ENCODE measurements around the gene SEC63.

The SEC63 gene

GRCh38 chr6:107981695-107982094, 23.7 kb upstream of the SEC63 start:
- no peak for TF ChIP-seq TAF1 (IDR thresholded peaks at IDR 0.05; ENCODE audit: borderline replicate concordance, insufficient read depth, low read length)
- TF ChIP-seq POLR2AphosphoS5 (IDR thresholded peaks at IDR 0.05; ENCODE audit: low read depth, low read length): no peak
- TF ChIP-seq SIN3A (IDR thresholded peaks at IDR 0.05; ENCODE audit: borderline replicate concordance, insufficient read depth, low read length): no peak
- TF ChIP-seq FOXP2 (optimal IDR thresholded peaks at IDR 0.05; ENCODE audit: borderline replicate concordance, extremely low read depth, extremely low read length, insufficient read depth): no peak
- TF ChIP-seq REST (IDR thresholded peaks at IDR 0.05; ENCODE audit: insufficient read depth in 1 of 2, low read depth in 2 of 2, low read length in 2 of 2): no peak

- TF ChIP-seq SIN3A (IDR thresholded peaks at IDR 0.05; ENCODE audit: borderline replicate concordance, insufficient read depth, low read length) (no peak), REST (IDR thresholded peaks at IDR 0.05; ENCODE audit: insufficient read depth in 1 of 2, low read depth in 2 of 2, low read length in 2 of 2) (no peak), FOXP2 (optimal IDR thresholded peaks at IDR 0.05; ENCODE audit: borderline replicate concordance, extremely low read depth, extremely low read length, insufficient read depth) (no peak), POLR2AphosphoS5 (IDR thresholded peaks at IDR 0.05; ENCODE audit: low read depth, low read length) (no peak), TAF1 (IDR thresholded peaks at IDR 0.05; ENCODE audit: borderline replicate concordance, insufficient read depth, low read length) (no peak)
Observed at GRCh38 chr6:107977283-107977682, 19.3 kb upstream of the SEC63 start.

GRCh38 chr6:107976155-107976783, 18.3 kb upstream of the SEC63 start:
- TF ChIP-seq SIN3A (IDR thresholded peaks at IDR 0.05; ENCODE audit: borderline replicate concordance, insufficient read depth, low read length): no peak
- TF ChIP-seq POLR2AphosphoS5 (IDR thresholded peaks at IDR 0.05; ENCODE audit: low read depth, low read length): no peak
- TF ChIP-seq TAF1 (IDR thresholded peaks at IDR 0.05; ENCODE audit: borderline replicate concordance, insufficient read depth, low read length): no peak
- TF ChIP-seq REST (IDR thresholded peaks at IDR 0.05; ENCODE audit: insufficient read depth in 1 of 2, low read depth in 2 of 2, low read length in 2 of 2): no peak
- TF ChIP-seq FOXP2 (optimal IDR thresholded peaks at IDR 0.05; ENCODE audit: borderline replicate concordance, extremely low read depth, extremely low read length, insufficient read depth): no peak

GRCh38 chr6:107973594-107973993, 15.6 kb upstream of the SEC63 start:
- TF ChIP-seq TAF1 (IDR thresholded peaks at IDR 0.05; ENCODE audit: borderline replicate concordance, insufficient read depth, low read length) (no peak), REST (IDR thresholded peaks at IDR 0.05; ENCODE audit: insufficient read depth in 1 of 2, low read depth in 2 of 2, low read length in 2 of 2) (no peak), POLR2AphosphoS5 (IDR thresholded peaks at IDR 0.05; ENCODE audit: low read depth, low read length) (no peak), SIN3A (IDR thresholded peaks at IDR 0.05; ENCODE audit: borderline replicate concordance, insufficient read depth, low read length) (no peak)
